ENCODE data around the gene ULK2. TPM values are rescaled to one million over a fixed set of nuclear protein-coding genes. Genes with fewer than 3 reads are reported as not detected.
"Not testable (repeated sequence)": the region's sequence is repeated elsewhere in the genome, so short reads cannot be mapped to it uniquely, and the experiment has no call there.

The ULK2 gene
- total RNA-seq, 1 donor from 2014 or later: 29.0 TPM

- H3K9me3 Mint-ChIP-seq (ENCODE audit: low read depth): no peaks in the 10 kb centered on the region
- H3K4me1 Mint-ChIP-seq (ENCODE audit: low read depth): no peaks in the 10 kb centered on the region
- H3K27ac Mint-ChIP-seq: no peak overlapping the region
- no peak overlapping the region for H3K4me3 Mint-ChIP-seq (ENCODE audit: low read depth)
- no peak for DNase-seq (ENCODE audit: low spot score, unreplicated experiment)
- TF ChIP-seq CTCF (IDR thresholded peaks at IDR 0.05; ENCODE audit: unreplicated experiment): no peak
- no peaks in the 10 kb centered on the region for H3K27me3 Mint-ChIP-seq
- peaks cover 6% of the 10 kb centered on the region for H3K36me3 Mint-ChIP-seq (ENCODE audit: insufficient read depth)
Measured at GRCh38 chr17:19896679-19897078, 28.9 kb upstream of the ULK2 start.

GRCh38 chr17:19890554-19890953 is 22.8 kb upstream of the ULK2 start:
- not testable (repeated sequence) for H3K27ac Mint-ChIP-seq; H3K9me3 Mint-ChIP-seq (ENCODE audit: low read depth); H3K27me3 Mint-ChIP-seq; H3K4me3 Mint-ChIP-seq (ENCODE audit: low read depth); DNase-seq (ENCODE audit: low spot score, unreplicated experiment); H3K36me3 Mint-ChIP-seq (ENCODE audit: insufficient read depth); H3K4me1 Mint-ChIP-seq (ENCODE audit: low read depth)

DNA sequence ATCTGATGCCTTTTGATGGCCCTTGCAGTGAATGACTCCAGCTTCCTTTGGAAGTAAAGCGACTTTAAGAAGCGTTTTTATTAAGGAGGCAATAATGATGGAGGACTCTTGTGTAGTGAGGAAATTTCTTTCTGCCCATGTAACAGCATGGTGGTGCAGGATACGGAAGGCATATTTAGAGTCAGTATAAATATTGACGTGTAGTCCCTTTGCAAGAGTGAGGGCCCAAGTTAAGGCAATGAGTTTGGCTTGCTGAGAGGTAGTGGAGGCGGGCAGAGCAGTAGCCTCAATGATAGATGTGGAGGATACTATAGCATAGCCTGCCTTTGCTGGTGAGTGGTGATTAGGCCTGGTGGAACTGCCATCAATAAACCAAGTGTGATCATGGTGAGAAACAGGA is 22.3 kb upstream of the ULK2 start:
- H3K4me3 Mint-ChIP-seq (ENCODE audit: low read depth); H3K9me3 Mint-ChIP-seq (ENCODE audit: low read depth); H3K36me3 Mint-ChIP-seq (ENCODE audit: insufficient read depth): not testable (repeated sequence)

GRCh38 chr17:19886116-19886515 is 18.4 kb upstream of the ULK2 start:
- Mint-ChIP-seq H3K4me1 (ENCODE audit: low read depth) (no peaks in the 10 kb centered on the region), H3K36me3 (ENCODE audit: insufficient read depth) (no peaks in the 10 kb centered on the region), H3K9me3 (ENCODE audit: low read depth) (no peaks in the 10 kb centered on the region), H3K27ac (no peak overlapping the region), H3K27me3 (no peaks in the 10 kb centered on the region), H3K4me3 (ENCODE audit: low read depth) (no peak overlapping the region)
- DNase-seq (ENCODE audit: low spot score, unreplicated experiment): no peak
- no peak for TF ChIP-seq CTCF (IDR thresholded peaks at IDR 0.05; ENCODE audit: unreplicated experiment)

More for the DNA sequence above, 22.3 kb upstream of the ULK2 start:
- not testable (repeated sequence) for H3K27ac Mint-ChIP-seq; DNase-seq (ENCODE audit: low spot score, unreplicated experiment); H3K27me3 Mint-ChIP-seq; H3K4me1 Mint-ChIP-seq (ENCODE audit: low read depth)

GRCh38 chr17:19883537-19884215 is 15.9 kb upstream of the ULK2 start:
- Mint-ChIP-seq H3K36me3 (ENCODE audit: insufficient read depth) (no peaks in the 10 kb centered on the region), H3K27ac (no peak overlapping the region), H3K27me3 (peaks cover 2% of the 10 kb centered on the region), H3K9me3 (ENCODE audit: low read depth) (no peaks in the 10 kb centered on the region), H3K4me1 (ENCODE audit: low read depth) (peaks cover 3% of the 10 kb centered on the region), H3K4me3 (ENCODE audit: low read depth) (no peak overlapping the region)
- DNase-seq (ENCODE audit: low spot score, unreplicated experiment): no peak
- no peak for TF ChIP-seq CTCF (IDR thresholded peaks at IDR 0.05; ENCODE audit: unreplicated experiment)

DNA sequence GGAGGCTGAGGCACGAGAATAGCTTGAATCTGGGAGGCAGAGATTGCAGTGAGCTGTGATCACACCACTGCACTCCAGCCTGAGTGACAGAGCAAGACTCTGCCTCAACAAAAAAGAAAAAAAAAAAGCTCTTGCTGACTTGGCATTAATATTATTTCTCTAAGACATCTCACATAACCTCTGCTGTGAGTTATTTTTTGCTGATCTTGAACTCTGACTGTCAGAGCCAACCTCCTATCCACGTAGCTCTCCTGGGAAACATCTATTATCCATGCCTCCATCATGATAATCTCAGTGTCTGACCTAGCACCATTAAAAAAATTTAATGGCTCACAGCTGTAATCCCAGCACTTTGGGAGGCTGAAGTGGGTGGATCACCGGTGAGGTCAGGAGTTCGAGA is 12.7 kb upstream of the ULK2 start:
- H3K27me3 Mint-ChIP-seq: peaks cover 2% of the 10 kb centered on the region
- H3K9me3 Mint-ChIP-seq (ENCODE audit: low read depth): no peaks in the 10 kb centered on the region
- no peak for TF ChIP-seq CTCF (IDR thresholded peaks at IDR 0.05; ENCODE audit: unreplicated experiment)
- H3K36me3 Mint-ChIP-seq (ENCODE audit: insufficient read depth): no peaks in the 10 kb centered on the region
- no peak for DNase-seq (ENCODE audit: low spot score, unreplicated experiment)
- no peak overlapping the region for H3K4me3 Mint-ChIP-seq (ENCODE audit: low read depth)
- H3K27ac Mint-ChIP-seq: no peak overlapping the region
- peaks cover 15% of the 10 kb centered on the region for H3K4me1 Mint-ChIP-seq (ENCODE audit: low read depth)

Measured in progenitor cell of endocrine pancreas (in vitro differentiated cells).